ENCODE measurements around the gene SSUH2. TPM values are rescaled to one million over a fixed set of nuclear protein-coding genes. Genes with fewer than 3 reads are reported as not detected.

The SSUH2 gene
- total RNA-seq, 2 experiments from 2014 or later = 0.11 to 0.31 TPM

DNA sequence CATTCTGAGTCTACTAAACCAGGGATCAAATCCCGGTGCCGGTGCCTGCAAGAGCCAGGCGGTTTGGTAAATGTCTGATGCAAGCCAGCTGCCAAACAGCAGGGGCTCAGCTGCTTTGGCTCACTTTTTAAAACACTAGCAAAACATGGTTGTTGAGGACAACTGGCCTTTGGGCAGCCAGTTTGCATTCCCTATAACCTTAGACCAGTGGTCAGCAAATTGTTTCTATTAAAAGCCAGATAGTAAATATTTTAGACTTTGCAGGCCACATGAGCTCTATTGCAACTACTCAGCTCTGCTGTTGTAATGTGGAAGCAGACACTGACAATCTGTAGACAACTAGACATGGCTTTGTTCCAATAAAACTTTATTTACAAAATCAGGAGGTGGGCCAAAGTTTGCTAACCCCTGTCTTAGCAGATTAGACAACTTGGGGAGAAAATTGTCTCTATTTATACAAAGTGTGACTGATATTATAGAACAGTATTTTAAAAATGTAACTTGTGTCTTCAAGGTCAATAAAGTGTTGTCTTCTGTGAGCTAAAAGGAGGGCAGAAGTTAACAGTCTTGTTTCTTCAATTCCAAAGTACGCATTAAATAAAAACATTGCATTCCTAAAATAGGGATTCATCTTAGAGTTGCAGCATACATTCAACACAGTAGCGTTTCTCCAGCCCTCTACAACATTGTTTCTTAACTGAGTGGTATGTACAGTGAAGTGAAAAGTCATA lies 67.6 kb downstream of the SSUH2 start:
- Mint-ChIP-seq H3K27me3 (peaks cover 3% of the 10 kb centered on the region), H3K27ac (no peak overlapping the region), H3K4me3 (no peak overlapping the region), H3K4me1 (ENCODE audit: low read depth) (no peaks in the 10 kb centered on the region), H3K9me3 (no peaks in the 10 kb centered on the region), H3K36me3 (ENCODE audit: low read depth) (no peaks in the 10 kb centered on the region)
- DNase-seq = no peak
- TF ChIP-seq, protein P1, sequence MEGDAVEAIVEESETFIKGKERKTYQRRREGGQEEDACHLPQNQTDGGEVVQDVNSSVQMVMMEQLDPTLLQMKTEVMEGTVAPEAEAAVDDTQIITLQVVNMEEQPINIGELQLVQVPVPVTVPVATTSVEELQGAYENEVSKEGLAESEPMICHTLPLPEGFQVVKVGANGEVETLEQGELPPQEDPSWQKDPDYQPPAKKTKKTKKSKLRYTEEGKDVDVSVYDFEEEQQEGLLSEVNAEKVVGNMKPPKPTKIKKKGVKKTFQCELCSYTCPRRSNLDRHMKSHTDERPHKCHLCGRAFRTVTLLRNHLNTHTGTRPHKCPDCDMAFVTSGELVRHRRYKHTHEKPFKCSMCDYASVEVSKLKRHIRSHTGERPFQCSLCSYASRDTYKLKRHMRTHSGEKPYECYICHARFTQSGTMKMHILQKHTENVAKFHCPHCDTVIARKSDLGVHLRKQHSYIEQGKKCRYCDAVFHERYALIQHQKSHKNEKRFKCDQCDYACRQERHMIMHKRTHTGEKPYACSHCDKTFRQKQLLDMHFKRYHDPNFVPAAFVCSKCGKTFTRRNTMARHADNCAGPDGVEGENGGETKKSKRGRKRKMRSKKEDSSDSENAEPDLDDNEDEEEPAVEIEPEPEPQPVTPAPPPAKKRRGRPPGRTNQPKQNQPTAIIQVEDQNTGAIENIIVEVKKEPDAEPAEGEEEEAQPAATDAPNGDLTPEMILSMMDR (IDR thresholded peaks at IDR 0.05) = no peak
- ATAC-seq = no peak
- CTCF ChIA-PET = interaction anchor here (1.3 kb wide), 1 partner anchor 337 kb away, joined by 5 read pairs; no protein-coding TSS in a partner anchor
- POLR2A ChIA-PET = no interaction called here
- intact Hi-C loops (cut with micrococcal nuclease) = no loop called here

DNA sequence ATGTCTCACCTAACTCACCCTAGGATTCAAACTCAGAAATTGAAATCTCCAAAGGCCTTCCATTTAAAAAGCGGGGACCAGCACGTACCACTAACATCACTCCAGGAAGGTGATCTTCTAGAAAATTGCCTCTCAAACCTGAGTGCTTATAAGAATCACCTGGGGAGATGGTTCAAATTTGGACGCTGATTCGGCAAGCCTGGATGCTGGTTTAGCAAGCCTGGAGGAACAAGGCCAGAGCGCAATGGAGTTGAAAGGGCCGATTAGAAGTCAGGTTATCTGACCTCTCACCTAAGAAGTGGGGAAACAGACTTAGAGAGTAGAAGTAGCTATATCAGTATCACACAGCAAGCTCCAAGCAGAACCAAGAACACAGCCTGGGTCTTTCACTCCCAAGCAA lies 68.2 kb downstream of the SSUH2 start:
- H3K4me1 Mint-ChIP-seq (ENCODE audit: low read depth) = peaks cover 4% of the 10 kb centered on the region
- ATAC-seq (no peak), DNase-seq (no peak)
- no peak overlapping the region for H3K4me3 Mint-ChIP-seq
- ChIA-PET POLR2A (no interaction called here), CTCF (no interaction called here)
- H3K27me3 Mint-ChIP-seq = peaks cover 3% of the 10 kb centered on the region
- no peak overlapping the region for H3K27ac Mint-ChIP-seq
- H3K36me3 Mint-ChIP-seq (ENCODE audit: low read depth) = no peaks in the 10 kb centered on the region
- no peaks in the 10 kb centered on the region for H3K9me3 Mint-ChIP-seq
- intact Hi-C loops (cut with micrococcal nuclease) = no loop called here
- TF ChIP-seq, protein P1 (IDR thresholded peaks at IDR 0.05) = no peak

DNA sequence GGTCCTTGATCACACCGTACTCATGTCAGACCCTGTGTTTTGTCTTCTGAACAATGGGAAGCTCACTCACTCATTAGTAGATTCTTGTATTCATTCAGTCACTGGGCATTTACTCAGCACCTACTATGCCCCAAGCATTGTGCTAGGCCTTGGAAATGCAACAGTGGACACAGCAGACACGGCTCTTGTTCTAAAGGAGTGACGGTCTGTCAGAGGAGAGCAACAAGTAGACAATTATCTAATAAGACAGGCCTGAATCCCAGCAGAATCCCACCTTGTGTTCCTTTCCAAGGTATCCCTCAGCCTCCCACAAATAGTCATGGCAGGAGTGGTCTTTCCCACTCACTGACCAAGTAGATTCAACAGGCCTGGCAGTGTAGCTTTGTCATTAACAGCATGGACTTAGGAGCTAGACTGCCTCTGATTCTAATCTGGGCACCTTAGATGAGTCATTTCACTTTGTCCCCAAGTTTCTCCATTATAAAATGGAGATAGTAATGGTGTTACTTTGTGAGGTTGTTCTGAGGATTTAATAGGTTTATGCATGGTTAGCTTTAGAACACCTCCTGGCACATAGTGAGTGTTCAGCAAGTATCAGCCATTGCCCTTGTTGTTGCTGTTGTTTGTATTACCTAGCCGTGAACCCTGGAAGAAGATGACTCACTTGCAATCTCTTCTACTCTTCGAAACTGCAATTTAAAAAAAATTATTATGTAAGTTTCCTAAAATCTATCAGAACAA lies 69.1 kb downstream of the SSUH2 start:
- DNase-seq (no peak), ATAC-seq (no peak)
- TF ChIP-seq, protein P1 (IDR thresholded peaks at IDR 0.05) = no peak
- peaks cover 4% of the 10 kb centered on the region for H3K27me3 Mint-ChIP-seq
- POLR2A ChIA-PET = no interaction called here
- CTCF ChIA-PET = no interaction called here
- H3K4me3 Mint-ChIP-seq = no peak overlapping the region
- H3K36me3 Mint-ChIP-seq (ENCODE audit: low read depth) = no peaks in the 10 kb centered on the region
- no peak overlapping the region for H3K27ac Mint-ChIP-seq
- no peaks in the 10 kb centered on the region for H3K9me3 Mint-ChIP-seq
- peaks cover 12% of the 10 kb centered on the region for H3K4me1 Mint-ChIP-seq (ENCODE audit: low read depth)
- intact Hi-C loops (cut with micrococcal nuclease) = no loop called here

DNA sequence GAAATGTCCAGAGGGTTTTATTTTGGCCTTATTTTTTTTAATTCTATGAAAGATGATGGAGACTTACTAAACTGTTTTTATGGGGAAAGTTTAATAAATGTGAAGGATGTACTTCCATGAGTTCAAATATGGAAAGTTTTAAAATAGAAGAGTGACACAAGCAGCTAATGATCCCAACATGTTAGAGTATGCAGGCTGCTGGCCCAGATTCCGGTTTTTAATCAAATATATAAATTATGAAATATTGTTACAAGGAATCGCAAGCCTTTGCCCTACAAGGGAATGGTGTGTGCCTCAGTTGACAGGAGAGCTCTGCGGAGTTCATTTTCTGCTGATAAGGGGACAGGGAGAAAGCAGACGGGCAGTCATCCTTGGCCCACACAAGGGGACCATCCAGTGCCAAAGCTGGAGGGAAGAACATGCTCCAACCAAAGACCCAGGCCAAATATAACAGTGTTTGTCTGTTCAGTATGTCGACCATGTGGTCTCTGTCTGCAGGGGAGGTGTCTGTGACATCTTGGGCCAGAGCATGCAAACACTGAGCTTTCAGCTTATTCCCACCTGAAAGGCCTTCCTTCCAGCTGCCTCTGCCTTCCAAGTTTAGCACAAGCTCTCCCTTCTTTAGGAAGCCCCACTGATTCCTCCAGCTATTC lies 69.8 kb downstream of the SSUH2 start:
- ChIA-PET CTCF (no interaction called here), POLR2A (no interaction called here)
- TF ChIP-seq, protein P1 (IDR thresholded peaks at IDR 0.05) = no peak
- H3K4me3 Mint-ChIP-seq = no peak overlapping the region
- H3K9me3 Mint-ChIP-seq = no peaks in the 10 kb centered on the region
- intact Hi-C loops (cut with micrococcal nuclease) = no loop called here
- DNase-seq = no peak
- ATAC-seq = no peak
- H3K27me3 Mint-ChIP-seq = peaks cover 4% of the 10 kb centered on the region
- no peaks in the 10 kb centered on the region for H3K36me3 Mint-ChIP-seq (ENCODE audit: low read depth)
- H3K4me1 Mint-ChIP-seq (ENCODE audit: low read depth) = peaks cover 14% of the 10 kb centered on the region
- H3K27ac Mint-ChIP-seq = no peak overlapping the region
